ENCODE results near the gene ZNF76. TPM values are rescaled to one million over a fixed set of nuclear protein-coding genes. Genes with fewer than 3 reads are reported as not detected.

ZNF76 gene
- total RNA-seq, 4 donors from 2014 or later = 18.9 to 56.1 (median 41.1) TPM

GRCh38 chr6:35242486-35242885 is 17.0 kb upstream of the ZNF76 start:
- no peak for DNase-seq
- intact Hi-C loops (cut with DNase I; ENCODE audit: low total_unique reads) = no loop called here
- TF ChIP-seq POLR2A (IDR thresholded peaks at IDR 0.05) = no peak
- TF ChIP-seq, protein P1, sequence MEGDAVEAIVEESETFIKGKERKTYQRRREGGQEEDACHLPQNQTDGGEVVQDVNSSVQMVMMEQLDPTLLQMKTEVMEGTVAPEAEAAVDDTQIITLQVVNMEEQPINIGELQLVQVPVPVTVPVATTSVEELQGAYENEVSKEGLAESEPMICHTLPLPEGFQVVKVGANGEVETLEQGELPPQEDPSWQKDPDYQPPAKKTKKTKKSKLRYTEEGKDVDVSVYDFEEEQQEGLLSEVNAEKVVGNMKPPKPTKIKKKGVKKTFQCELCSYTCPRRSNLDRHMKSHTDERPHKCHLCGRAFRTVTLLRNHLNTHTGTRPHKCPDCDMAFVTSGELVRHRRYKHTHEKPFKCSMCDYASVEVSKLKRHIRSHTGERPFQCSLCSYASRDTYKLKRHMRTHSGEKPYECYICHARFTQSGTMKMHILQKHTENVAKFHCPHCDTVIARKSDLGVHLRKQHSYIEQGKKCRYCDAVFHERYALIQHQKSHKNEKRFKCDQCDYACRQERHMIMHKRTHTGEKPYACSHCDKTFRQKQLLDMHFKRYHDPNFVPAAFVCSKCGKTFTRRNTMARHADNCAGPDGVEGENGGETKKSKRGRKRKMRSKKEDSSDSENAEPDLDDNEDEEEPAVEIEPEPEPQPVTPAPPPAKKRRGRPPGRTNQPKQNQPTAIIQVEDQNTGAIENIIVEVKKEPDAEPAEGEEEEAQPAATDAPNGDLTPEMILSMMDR (IDR thresholded peaks at IDR 0.05) = no peak
- H3K4me3 ChIP-seq = no peak overlapping the region
- no peaks in the 10 kb centered on the region for H3K27me3 ChIP-seq
- peaks cover 0 to 4% of the 10 kb centered on the region in 2 donors for H3K4me1 ChIP-seq
- H3K27ac ChIP-seq = no peak overlapping the region
- H3K36me3 ChIP-seq = no peaks in the 10 kb centered on the region
- H3K9me3 ChIP-seq = no peaks in the 10 kb centered on the region

DNA sequence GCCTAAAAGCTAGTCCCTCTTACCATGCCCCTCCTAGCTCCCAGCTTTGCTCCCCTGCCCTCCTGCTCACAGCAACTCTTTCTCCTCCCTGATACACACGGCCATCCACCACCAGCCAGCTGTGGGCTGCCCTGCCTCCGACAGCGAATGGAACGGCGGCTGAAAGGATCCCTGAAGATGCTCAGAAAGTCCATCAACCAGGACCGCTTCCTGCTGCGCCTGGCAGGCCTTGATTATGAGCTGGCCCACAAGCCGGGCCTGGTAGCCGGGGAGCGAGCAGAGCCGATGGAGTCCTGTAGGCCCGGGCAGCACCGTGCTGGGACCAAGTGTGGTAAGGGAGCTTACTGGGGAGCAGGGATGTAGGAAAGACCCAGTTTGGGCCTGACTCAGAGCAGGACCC is 16.6 kb upstream of the ZNF76 start:
- TF ChIP-seq, protein P1 (IDR thresholded peaks at IDR 0.05) = no peak
- no peak for TF ChIP-seq POLR2A (IDR thresholded peaks at IDR 0.05)
- H3K9me3 ChIP-seq = no peaks in the 10 kb centered on the region
- no peak overlapping the region for H3K4me3 ChIP-seq
- no peak overlapping the region for H3K27ac ChIP-seq
- intact Hi-C loops (cut with DNase I; ENCODE audit: low total_unique reads) = no loop called here
- peaks cover 0 to 4% of the 10 kb centered on the region in 2 donors for H3K4me1 ChIP-seq
- no peaks in the 10 kb centered on the region for H3K27me3 ChIP-seq
- no peak for DNase-seq
- no peaks in the 10 kb centered on the region for H3K36me3 ChIP-seq

DNA sequence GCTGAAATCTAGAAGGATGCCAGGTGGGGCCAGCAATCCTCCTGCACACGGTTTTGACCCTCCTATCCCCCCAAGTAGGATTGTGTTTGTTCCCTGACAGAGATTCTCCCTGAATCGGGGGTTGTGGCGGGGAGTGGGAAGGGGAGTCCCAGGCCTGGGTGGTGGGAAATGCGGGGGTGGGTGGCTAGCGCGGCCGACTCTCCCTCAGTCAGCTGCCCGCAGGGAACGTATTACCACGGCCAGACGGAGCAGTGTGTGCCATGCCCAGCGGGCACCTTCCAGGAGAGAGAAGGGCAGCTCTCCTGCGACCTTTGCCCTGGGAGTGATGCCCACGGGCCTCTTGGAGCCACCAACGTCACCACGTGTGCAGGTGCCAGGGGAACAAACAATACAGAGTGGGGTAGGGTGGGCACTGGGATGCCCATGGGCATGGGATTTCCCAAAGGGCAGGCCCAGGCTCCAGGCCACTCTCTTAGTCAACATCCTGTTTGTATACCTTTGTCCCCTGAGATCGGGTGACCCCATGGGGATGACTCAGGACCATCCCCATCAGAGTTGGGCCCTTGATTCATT is 16.1 kb upstream of the ZNF76 start:
- Histone ChIP-seq H3K9me3 (no peaks in the 10 kb centered on the region), H3K4me3 (no peak overlapping the region), H3K27ac (no peak overlapping the region), H3K36me3 (no peaks in the 10 kb centered on the region), H3K27me3 (no peaks in the 10 kb centered on the region), H3K4me1 (peaks cover 0 to 4% of the 10 kb centered on the region in 2 donors)
- DNase-seq = no peak
- intact Hi-C loops (cut with DNase I; ENCODE audit: low total_unique reads) = no loop called here
- TF ChIP-seq, protein P1 (IDR thresholded peaks at IDR 0.05) = no peak
- no peak for TF ChIP-seq POLR2A (IDR thresholded peaks at IDR 0.05)

- H3K4me3 ChIP-seq = no peak overlapping the region
- intact Hi-C loops (cut with DNase I; ENCODE audit: low total_unique reads) = no loop called here
Observed at GRCh38 chr6:35244551-35244950, 15.0 kb upstream of the ZNF76 start.

DNA sequence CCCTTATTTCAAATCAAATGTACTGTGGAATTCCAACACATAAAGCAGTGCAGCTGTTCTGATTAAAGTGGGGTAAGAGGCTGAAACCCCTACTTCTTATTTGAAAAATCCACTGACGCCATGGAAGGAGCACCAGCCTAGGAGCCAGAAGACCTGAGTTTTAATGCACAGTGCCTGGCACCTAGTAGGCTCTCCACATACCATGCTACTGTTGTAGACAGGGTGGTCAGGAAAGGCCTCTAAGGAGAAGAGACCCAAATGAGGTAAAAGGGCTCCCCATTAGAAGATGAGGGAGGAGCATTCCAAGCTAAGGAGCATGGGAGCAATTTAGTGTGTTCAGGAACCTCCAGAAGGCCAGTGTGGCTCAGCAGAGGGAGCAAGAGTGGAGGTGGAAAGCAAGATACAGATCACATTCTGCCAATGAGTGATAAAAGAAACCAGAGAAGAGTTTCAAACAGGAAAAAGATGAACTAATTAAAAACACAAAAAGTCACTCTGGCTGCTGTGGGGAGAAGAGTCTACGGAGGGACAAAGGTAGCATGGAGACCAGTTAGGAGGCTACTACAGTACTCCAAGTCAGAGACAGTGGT is 11.8 kb upstream of the ZNF76 start:
- Histone ChIP-seq H3K27ac (no peak overlapping the region), H3K4me1 (peaks cover 0 to 4% of the 10 kb centered on the region in 2 donors), H3K9me3 (no peaks in the 10 kb centered on the region), H3K4me3 (no peak overlapping the region), H3K27me3 (no peaks in the 10 kb centered on the region), H3K36me3 (no peaks in the 10 kb centered on the region)
- no peak for TF ChIP-seq POLR2A (IDR thresholded peaks at IDR 0.05)
- TF ChIP-seq, protein P1 (IDR thresholded peaks at IDR 0.05) = no peak
- DNase-seq = no peak
- intact Hi-C loops (cut with DNase I; ENCODE audit: low total_unique reads) = no loop called here

More at GRCh38 chr6:35244551-35244950, 15.0 kb upstream of the ZNF76 start:
- no peak overlapping the region for H3K27ac ChIP-seq
- TF ChIP-seq, protein P1 (IDR thresholded peaks at IDR 0.05) = no peak
- TF ChIP-seq POLR2A (IDR thresholded peaks at IDR 0.05) = no peak
- H3K36me3 ChIP-seq = no peaks in the 10 kb centered on the region
- no peak for DNase-seq
- H3K27me3 ChIP-seq = no peaks in the 10 kb centered on the region
- peaks cover 0 to 4% of the 10 kb centered on the region in 2 donors for H3K4me1 ChIP-seq
- no peaks in the 10 kb centered on the region for H3K9me3 ChIP-seq
